Measurements from ENCODE around the gene ABCA5. TPM values are rescaled to one million over a fixed set of nuclear protein-coding genes. Genes with fewer than 3 reads are reported as not detected.

ABCA5 gene
- total RNA-seq, 1 donor from 2014 or later, result 14.6 TPM

DNA sequence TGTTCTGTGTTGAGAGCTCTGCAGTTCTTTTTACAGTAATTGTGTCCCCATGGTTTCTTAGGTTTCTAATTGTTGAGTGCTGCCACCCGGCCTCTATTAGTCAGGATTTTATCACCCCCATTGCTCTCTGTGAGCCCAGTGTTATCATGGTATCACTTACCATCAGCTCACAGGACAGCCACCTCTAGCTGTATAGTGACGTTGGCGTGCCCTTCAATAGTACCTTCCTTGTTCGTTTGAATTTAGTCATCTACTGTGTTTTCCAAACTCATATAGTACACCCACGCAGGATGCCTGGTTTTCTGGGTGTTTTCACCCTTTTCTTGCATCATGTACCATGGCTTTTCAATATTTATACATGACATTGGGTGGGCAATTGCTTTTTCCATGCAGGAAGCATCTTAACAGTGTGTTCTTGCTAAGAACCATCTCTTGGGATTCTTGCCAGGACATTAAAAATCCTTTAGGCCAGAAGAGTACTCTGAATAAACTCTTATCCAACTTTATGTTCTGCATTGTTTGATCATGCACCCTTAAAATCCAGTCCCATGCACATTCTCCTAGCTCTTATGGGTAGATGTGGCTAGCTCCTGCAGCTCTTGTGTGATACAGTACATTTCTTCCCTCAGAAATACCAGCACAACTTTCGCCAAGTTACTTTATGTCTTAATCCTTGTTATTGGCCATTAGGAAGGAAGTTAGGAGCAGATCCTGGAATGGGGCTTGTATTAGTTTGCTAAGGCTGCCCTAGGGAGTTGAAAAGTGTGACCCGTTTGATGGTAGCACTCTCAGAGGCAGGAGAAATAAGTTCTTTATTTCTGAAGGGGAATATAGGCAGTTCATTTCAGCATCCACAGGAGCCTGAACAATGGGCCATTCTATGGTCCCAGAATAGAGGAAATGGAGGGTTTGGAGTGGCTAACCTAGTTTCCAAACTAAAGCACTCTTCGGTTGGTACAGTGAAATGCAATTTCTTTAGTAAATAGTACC, 87.0 kb downstream of the ABCA5 start:
- no peaks in the 10 kb centered on the region for H3K27me3 Mint-ChIP-seq
- DNase-seq (ENCODE audit: extremely low spot score, unreplicated experiment), result no peak
- no peak overlapping the region for H3K4me3 Mint-ChIP-seq
- no peaks in the 10 kb centered on the region for H3K36me3 Mint-ChIP-seq
- no peak overlapping the region for H3K27ac Mint-ChIP-seq
- TF ChIP-seq, protein P1, sequence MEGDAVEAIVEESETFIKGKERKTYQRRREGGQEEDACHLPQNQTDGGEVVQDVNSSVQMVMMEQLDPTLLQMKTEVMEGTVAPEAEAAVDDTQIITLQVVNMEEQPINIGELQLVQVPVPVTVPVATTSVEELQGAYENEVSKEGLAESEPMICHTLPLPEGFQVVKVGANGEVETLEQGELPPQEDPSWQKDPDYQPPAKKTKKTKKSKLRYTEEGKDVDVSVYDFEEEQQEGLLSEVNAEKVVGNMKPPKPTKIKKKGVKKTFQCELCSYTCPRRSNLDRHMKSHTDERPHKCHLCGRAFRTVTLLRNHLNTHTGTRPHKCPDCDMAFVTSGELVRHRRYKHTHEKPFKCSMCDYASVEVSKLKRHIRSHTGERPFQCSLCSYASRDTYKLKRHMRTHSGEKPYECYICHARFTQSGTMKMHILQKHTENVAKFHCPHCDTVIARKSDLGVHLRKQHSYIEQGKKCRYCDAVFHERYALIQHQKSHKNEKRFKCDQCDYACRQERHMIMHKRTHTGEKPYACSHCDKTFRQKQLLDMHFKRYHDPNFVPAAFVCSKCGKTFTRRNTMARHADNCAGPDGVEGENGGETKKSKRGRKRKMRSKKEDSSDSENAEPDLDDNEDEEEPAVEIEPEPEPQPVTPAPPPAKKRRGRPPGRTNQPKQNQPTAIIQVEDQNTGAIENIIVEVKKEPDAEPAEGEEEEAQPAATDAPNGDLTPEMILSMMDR (conservative IDR thresholded peaks at IDR 0.05), result no peak
- peaks cover 6% of the 10 kb centered on the region for H3K4me1 Mint-ChIP-seq (ENCODE audit: unreplicated experiment)
- no peaks in the 10 kb centered on the region for H3K9me3 Mint-ChIP-seq

GRCh38 chr17:69236946-69237345, 90.0 kb downstream of the ABCA5 start:
- Mint-ChIP-seq H3K4me3 (no peak overlapping the region), H3K9me3 (peaks cover 4% of the 10 kb centered on the region), H3K27me3 (no peaks in the 10 kb centered on the region), H3K4me1 (ENCODE audit: unreplicated experiment) (peaks cover 6% of the 10 kb centered on the region), H3K27ac (no peak overlapping the region), H3K36me3 (no peaks in the 10 kb centered on the region)
- DNase-seq (ENCODE audit: extremely low spot score, unreplicated experiment), result no peak
- TF ChIP-seq, protein P1 (conservative IDR thresholded peaks at IDR 0.05), result no peak

DNA sequence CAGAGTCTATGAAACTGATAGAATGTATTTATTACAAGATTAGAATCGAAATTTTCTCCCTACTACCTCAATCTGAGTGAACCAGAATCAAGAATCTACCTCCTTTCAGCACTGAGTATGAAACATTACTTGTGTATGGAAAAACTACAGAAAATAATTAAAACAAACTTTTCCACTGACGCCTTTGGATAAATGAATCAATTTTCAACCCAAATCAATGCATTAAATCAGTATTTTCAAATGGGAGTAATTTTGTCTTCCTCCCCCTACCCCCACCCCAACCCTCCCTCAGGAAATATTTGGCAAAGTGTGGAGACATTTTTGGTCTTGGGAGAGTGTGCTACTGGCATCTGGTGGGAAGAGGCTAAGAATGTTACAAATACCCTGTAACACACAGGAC, 90.5 kb downstream of the ABCA5 start:
- Mint-ChIP-seq H3K4me1 (ENCODE audit: unreplicated experiment) (peaks cover 6% of the 10 kb centered on the region), H3K27ac (no peak overlapping the region), H3K27me3 (no peaks in the 10 kb centered on the region), H3K4me3 (no peak overlapping the region), H3K36me3 (no peaks in the 10 kb centered on the region), H3K9me3 (peaks cover 4% of the 10 kb centered on the region)
- DNase-seq (ENCODE audit: extremely low spot score, unreplicated experiment), result no peak
- TF ChIP-seq, protein P1 (conservative IDR thresholded peaks at IDR 0.05), result no peak

GRCh38 chr17:69235338-69236058, 91.4 kb downstream of the ABCA5 start:
- Mint-ChIP-seq H3K27ac (no peak overlapping the region), H3K36me3 (no peaks in the 10 kb centered on the region), H3K9me3 (peaks cover 4% of the 10 kb centered on the region), H3K4me1 (ENCODE audit: unreplicated experiment) (peaks cover 6% of the 10 kb centered on the region), H3K4me3 (no peak overlapping the region), H3K27me3 (no peaks in the 10 kb centered on the region)
- peak; percentile 83 for DNase-seq (ENCODE audit: extremely low spot score, unreplicated experiment)
- TF ChIP-seq, protein P1 (conservative IDR thresholded peaks at IDR 0.05), result peak; percentile 92

- Mint-ChIP-seq H3K9me3 (peaks cover 4% of the 10 kb centered on the region), H3K4me3 (no peak overlapping the region), H3K27me3 (no peaks in the 10 kb centered on the region), H3K27ac (no peak overlapping the region), H3K4me1 (ENCODE audit: unreplicated experiment) (peaks cover 6% of the 10 kb centered on the region), H3K36me3 (no peaks in the 10 kb centered on the region)
- TF ChIP-seq, protein P1 (conservative IDR thresholded peaks at IDR 0.05), result no peak
- DNase-seq (ENCODE audit: extremely low spot score, unreplicated experiment), result no peak
These were observed 94.3 kb downstream of the ABCA5 start for GRCh38 chr17:69232650-69233049.

Measured in type B pancreatic cell (in vitro differentiated cells).